Vagina (tissue), 2 donors: Measurements from ENCODE around the gene NLGN1.

ENCODE experiments used
- CTCF ChIP-seq, 3 experiments: fragments of 450-650 bp in 2 of 3; fragments of 200-600 bp in 1 of 3; sonication (generic) in 1 of 3; IDR thresholded peaks; one replicate each; pipeline ENCODE4 v1.5.1; 2017 to 2019; ENCODE audit warnings: antibody characterized with exemption in 3 of 3, mild to moderate bottlenecking in 2 of 3, moderate library complexity in 2 of 3
- POLR2A ChIP-seq, 2 donors: fragments of 450-650 bp; IDR thresholded peaks; one replicate each; pipeline ENCODE4 v1.6.1; 2017; ENCODE audit warnings: antibody characterized with exemption in 2 of 2, mild to moderate bottlenecking in 2 of 2, moderate library complexity in 2 of 2
- POLR2AphosphoS5 ChIP-seq, 2 donors: sonication (generic); formaldehyde crosslinking; IDR thresholded peaks; one replicate each; pipeline ENCODE4 v1.9.0; 2017; ENCODE audit warnings: antibody characterized with exemption in 2 of 2, mild to moderate bottlenecking in 2 of 2, low read depth in 1 of 2; ENCODE audit not compliant: insufficient read depth in 1 of 2

GRCh38 chr3:174233511-174233910 lies 836.0 kb downstream of the NLGN1 start:
- no peak for TF ChIP-seq CTCF (IDR thresholded peaks at IDR 0.05)
- TF ChIP-seq POLR2AphosphoS5 (IDR thresholded peaks at IDR 0.05; ENCODE audit: insufficient read depth in 1 of 2, low read depth in 1 of 2): no peak
- no peak for TF ChIP-seq POLR2A (IDR thresholded peaks at IDR 0.05)
